Breast epithelium (tissue), 3 donors: Measurements from ENCODE around the gene CDKL1.

Experiments used
- CTCF ChIP-seq, 3 donors: fragments of 450-650 bp; IDR thresholded peaks; one replicate each; pipeline ENCODE4 v1.5.1; 2016 to 2017; ENCODE audit warnings: antibody characterized with exemption in 3 of 3, mild to moderate bottlenecking in 3 of 3, moderate library complexity in 3 of 3
- POLR2A ChIP-seq: fragments of 450-650 bp; IDR thresholded peaks from one replicate; pipeline ENCODE4 v1.6.1; 2016; ENCODE audit warnings: antibody characterized with exemption, mild to moderate bottlenecking, moderate library complexity

GRCh38 chr14:50344876-50345563 is 51.7 kb downstream of the CDKL1 start:
- TF ChIP-seq CTCF (IDR thresholded peaks at IDR 0.05) (no peak), POLR2A (no peak)
